Lower lobe of right lung (tissue), 2 donors: Measurements from ENCODE around the gene CFAP46. TPM values are rescaled to one million over a fixed set of nuclear protein-coding genes. Genes with fewer than 3 reads are reported as not detected.

Source experiments
- ATAC-seq, 2 donors: fragments of 200-7000 bp; cut with Tn5 transposase; one replicate each; pipeline ENCODE4 v1.9.1; 2020 to 2022; ENCODE audit warnings: mild to moderate bottlenecking in 2 of 2, moderate library complexity in 2 of 2
- DNase-seq: peaks from one replicate; pipeline ENCODE4 v3.0.0-alpha.2; 2020
- H3K27ac ChIP-seq: fragments of 200-600 bp; one replicate; pipeline ENCODE4 v1.8.0; 2022
- H3K27me3 ChIP-seq: fragments of 200-600 bp; one replicate; pipeline ENCODE4 v1.8.0; 2022; ENCODE audit warnings: low read depth
- H3K36me3 ChIP-seq: fragments of 200-600 bp; one replicate; pipeline ENCODE4 v1.8.0; 2022; ENCODE audit warnings: mild to moderate bottlenecking
- H3K4me1 ChIP-seq: fragments of 200-600 bp; one replicate; pipeline ENCODE4 v1.8.0; 2022
- H3K4me3 ChIP-seq: fragments of 200-600 bp; one replicate; pipeline ENCODE4 v1.8.0; 2022; ENCODE audit warnings: mild to moderate bottlenecking
- H3K9me3 ChIP-seq: fragments of 200-600 bp; one replicate; pipeline ENCODE4 v1.8.0; 2022
- intact Hi-C: fragments of 100-400 bp; cut with DNase I; formaldehyde crosslinking; loops from one replicate; pipeline ENCODE4 v1.11.0; 2022
- total RNA-seq: library from RNA; stranded (reverse); fragmentation: NEBNext Ultra II Directional; extraction: Animal tissue kit (Norgen Biotek cat#: 25700); gene quantifications from one replicate; pipeline ENCODE4 v1.2.1, GENCODE V29; 2021
- TF ChIP-seq, protein P1 (sequence below): fragments of 200-600 bp; IDR thresholded peaks from one replicate; pipeline ENCODE4 v1.8.0; 2022; ENCODE audit warnings: antibody characterized with exemption, mild to moderate bottlenecking
- donor health status: DM: no; HTN: yes; CAD: no; lungs with severe emphysema.

The CFAP46 gene
- total RNA-seq, 1 donor from 2014 or later, result 9.0 TPM

DNA sequence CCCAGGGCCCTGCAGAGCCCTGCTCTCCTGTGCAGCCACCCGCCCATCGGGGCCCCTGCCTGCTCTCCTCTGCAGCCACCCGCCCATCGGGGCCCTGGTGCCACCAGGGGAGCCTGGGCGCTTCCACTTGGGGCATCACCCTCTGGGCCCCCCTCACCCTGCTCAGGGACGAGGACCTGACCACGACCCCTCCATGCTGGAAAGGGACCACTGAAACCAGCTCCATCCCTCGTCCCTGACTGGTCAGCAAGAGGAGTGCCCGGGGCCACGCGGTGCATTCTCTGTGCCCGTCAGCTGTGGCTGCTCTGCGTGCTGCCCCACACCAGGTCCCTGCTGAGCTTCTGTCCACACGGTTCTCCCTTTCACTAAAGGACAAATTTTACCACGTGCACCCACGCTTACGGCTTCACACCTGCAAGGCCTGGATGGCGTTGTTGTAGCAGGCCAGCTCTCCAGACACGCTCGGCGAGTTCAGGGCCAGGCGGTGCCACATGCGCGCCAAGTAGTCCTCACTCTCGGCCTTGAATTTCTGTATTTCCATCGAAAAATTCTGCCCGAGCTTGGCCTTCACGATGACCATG lies 57.6 kb downstream of the CFAP46 start:
- TF ChIP-seq, protein P1, sequence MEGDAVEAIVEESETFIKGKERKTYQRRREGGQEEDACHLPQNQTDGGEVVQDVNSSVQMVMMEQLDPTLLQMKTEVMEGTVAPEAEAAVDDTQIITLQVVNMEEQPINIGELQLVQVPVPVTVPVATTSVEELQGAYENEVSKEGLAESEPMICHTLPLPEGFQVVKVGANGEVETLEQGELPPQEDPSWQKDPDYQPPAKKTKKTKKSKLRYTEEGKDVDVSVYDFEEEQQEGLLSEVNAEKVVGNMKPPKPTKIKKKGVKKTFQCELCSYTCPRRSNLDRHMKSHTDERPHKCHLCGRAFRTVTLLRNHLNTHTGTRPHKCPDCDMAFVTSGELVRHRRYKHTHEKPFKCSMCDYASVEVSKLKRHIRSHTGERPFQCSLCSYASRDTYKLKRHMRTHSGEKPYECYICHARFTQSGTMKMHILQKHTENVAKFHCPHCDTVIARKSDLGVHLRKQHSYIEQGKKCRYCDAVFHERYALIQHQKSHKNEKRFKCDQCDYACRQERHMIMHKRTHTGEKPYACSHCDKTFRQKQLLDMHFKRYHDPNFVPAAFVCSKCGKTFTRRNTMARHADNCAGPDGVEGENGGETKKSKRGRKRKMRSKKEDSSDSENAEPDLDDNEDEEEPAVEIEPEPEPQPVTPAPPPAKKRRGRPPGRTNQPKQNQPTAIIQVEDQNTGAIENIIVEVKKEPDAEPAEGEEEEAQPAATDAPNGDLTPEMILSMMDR, result no peak

GRCh38 chr10:132884041-132884440 lies 58.3 kb downstream of the CFAP46 start:
- H3K27me3 ChIP-seq, result peaks cover 15% of the 10 kb centered on the region
- no peaks in the 10 kb centered on the region for H3K4me1 ChIP-seq
- H3K36me3 ChIP-seq, result no peaks in the 10 kb centered on the region
- intact Hi-C loops, result no loop called here
- ATAC-seq (no peak), DNase-seq (no peak)
- TF ChIP-seq, protein P1, result no peak
- no peak overlapping the region for H3K4me3 ChIP-seq
- H3K9me3 ChIP-seq, result no peaks in the 10 kb centered on the region
- H3K27ac ChIP-seq, result no peak overlapping the region

More for the DNA sequence above, 57.6 kb downstream of the CFAP46 start:
- H3K27me3 ChIP-seq, result peaks cover 9% of the 10 kb centered on the region
- no peaks in the 10 kb centered on the region for H3K4me1 ChIP-seq
- DNase-seq (no peak), ATAC-seq (no peak)
- H3K27ac ChIP-seq, result no peak overlapping the region
- intact Hi-C loops, result no loop called here
- no peak overlapping the region for H3K4me3 ChIP-seq
- H3K9me3 ChIP-seq, result no peaks in the 10 kb centered on the region
- no peaks in the 10 kb centered on the region for H3K36me3 ChIP-seq

DNA sequence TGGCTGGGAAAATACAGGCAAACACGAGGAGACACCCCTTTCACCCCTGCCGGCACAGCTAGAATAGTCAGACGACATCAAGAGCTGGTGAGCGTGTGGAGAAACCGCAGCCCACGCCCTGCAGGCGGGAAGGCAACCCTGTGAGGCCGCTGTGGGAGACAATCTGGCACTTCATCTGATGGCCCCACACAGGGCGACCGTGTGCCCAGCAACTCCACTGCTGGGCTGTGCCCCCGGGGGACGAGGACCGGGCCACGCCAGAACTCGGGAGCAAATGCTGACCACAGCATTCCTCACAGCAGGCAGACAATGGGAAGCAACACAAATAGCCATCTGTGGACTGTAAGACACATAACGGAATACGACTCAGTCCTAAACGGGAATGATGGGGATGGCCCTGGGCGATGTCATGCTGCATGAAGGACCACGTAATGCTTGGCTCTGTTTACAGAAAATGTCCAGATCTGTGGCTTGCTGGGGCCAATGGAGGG lies 58.9 kb downstream of the CFAP46 start:
- H3K27ac ChIP-seq, result no peak overlapping the region
- TF ChIP-seq, protein P1, result no peak
- intact Hi-C loops, result no loop called here
- ATAC-seq (no peak), DNase-seq (no peak)
- no peak overlapping the region for H3K4me3 ChIP-seq
- H3K9me3 ChIP-seq, result no peaks in the 10 kb centered on the region
- peaks cover 21% of the 10 kb centered on the region for H3K27me3 ChIP-seq
- H3K36me3 ChIP-seq, result no peaks in the 10 kb centered on the region
- H3K4me1 ChIP-seq, result no peaks in the 10 kb centered on the region

DNA sequence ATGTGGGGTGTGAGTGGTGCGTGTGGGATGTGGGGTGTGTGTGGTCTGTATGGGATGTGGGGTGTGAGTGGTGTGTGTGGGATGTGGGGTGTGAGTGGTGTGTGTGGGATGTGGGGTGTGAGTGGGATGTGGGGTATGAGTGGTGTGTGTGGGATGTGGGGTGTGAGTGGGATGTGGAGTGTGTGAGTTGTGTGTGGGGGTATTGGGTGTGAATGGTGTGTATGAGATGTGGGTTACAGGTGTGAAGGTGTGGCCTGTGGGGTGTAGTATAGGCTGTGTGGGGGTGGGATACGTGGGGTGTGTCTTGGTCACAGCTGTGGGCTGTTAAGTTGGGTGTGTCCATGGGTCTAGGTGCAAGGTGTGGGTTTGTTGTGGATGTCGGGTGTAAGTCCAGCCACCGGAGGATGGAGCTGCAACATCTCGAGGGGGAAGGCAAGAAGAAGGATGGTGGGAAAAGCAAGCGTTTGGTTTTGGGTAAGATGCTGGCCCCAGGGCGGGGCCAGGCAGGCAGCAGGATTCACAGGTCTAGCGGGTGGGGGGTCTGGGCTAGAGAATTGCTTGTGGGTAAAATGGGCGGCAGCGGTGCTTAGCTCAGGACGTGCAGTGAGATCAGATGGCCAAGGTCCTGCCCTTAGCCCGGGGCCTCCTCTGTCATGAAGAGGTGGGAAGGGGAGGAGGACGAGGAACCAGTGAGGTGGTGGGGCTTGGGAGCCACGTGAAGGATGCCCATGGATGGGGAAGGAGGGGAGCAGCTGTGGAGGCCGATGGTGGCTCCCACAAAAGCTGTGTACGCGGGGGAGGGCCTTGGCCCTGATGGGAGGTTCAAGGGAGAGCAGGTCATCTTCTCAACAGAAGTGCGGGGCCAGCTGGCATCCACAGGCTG lies 60.1 kb downstream of the CFAP46 start:
- DNase-seq (no peak), ATAC-seq (no peak)
- intact Hi-C loops, result no loop called here
- no peak overlapping the region for H3K4me3 ChIP-seq
- H3K27me3 ChIP-seq, result peaks cover 25% of the 10 kb centered on the region
- no peaks in the 10 kb centered on the region for H3K9me3 ChIP-seq
- no peaks in the 10 kb centered on the region for H3K4me1 ChIP-seq
- TF ChIP-seq, protein P1, result no peak
- H3K27ac ChIP-seq, result no peak overlapping the region
- no peaks in the 10 kb centered on the region for H3K36me3 ChIP-seq

DNA sequence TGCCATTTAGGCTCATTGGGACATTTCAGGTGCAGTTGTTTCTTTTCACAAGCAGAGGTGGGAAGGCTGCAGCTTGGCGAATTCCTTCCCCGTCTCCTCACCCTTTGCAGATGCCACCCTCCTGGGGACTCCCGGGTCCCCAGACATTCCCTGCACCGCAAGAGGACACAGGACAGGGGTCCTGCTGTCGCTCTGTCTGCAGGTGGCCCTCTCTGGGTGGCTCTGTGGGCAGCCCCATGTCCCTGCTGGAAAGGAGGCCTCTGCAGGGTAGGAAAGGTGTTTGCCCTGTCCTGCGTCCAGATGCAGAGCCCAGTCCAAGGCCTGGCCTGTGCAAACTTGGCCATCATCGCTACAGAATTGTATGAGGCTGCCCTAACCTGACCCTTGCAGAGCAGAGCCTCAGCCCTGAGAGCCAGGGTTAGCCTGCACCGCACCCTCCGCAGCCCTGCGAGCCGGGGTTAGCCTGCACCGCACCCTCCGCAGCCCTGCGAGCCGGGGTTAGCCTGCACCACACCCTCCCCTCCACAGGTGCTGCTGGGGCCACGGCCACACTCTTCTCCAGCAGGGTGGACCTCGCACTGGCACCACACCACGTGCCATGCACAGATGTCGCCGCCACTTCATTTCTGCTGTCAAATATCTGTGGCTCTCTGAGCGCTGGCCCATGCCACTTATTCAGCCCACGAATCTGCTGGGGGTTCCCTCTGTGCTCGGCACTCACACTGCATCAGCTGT lies 61.0 kb downstream of the CFAP46 start:
- TF ChIP-seq, protein P1, result no peak
- no peaks in the 10 kb centered on the region for H3K9me3 ChIP-seq

More for the DNA sequence above, 61.0 kb downstream of the CFAP46 start:
- Histone ChIP-seq H3K36me3 (no peaks in the 10 kb centered on the region), H3K4me1 (no peaks in the 10 kb centered on the region), H3K4me3 (no peak overlapping the region), H3K27ac (no peak overlapping the region), H3K27me3 (peaks cover 28% of the 10 kb centered on the region)
- DNase-seq (no peak), ATAC-seq (no peak)
- intact Hi-C loops, result no loop called here
